Activated CD8-positive, alpha-beta memory T cell treated with anti-CD3 and anti-CD28 coated beads, Interleukin-2, amount 50 U/mL, for 4 hours (primary cell): Measurements from ENCODE around the gene AFF2.

Source experiments
- DNase-seq: peaks from one replicate; pipeline ENCODE4 v3.0.0-alpha.2; 2020

AFF2 gene

GRCh38 chrX:148592595-148592994 is 92.2 kb downstream of the AFF2 start:
- DNase-seq: no peak

- no peak for DNase-seq
Measured at GRCh38 chrX:148593146-148593545, 92.7 kb downstream of the AFF2 start.

- no peak for DNase-seq
Measured at GRCh38 chrX:148593987-148594386, 93.6 kb downstream of the AFF2 start.

GRCh38 chrX:148599404-148599803 is 99.0 kb downstream of the AFF2 start:
- DNase-seq: no peak

GRCh38 chrX:148600131-148600530 is 99.7 kb downstream of the AFF2 start:
- no peak for DNase-seq

GRCh38 chrX:148600581-148600980 is 100.2 kb downstream of the AFF2 start:
- no peak for DNase-seq

- no peak for DNase-seq
Measured at GRCh38 chrX:148601034-148601433, 100.6 kb downstream of the AFF2 start.

GRCh38 chrX:148609515-148610327 is 109.3 kb downstream of the AFF2 start:
- DNase-seq: no peak

- DNase-seq: no peak
Measured at GRCh38 chrX:148610328-148610698, 109.9 kb downstream of the AFF2 start.

GRCh38 chrX:148611993-148612392 is 111.6 kb downstream of the AFF2 start:
- no peak for DNase-seq

- no peak for DNase-seq
Measured at GRCh38 chrX:148612431-148612830, 112.0 kb downstream of the AFF2 start.

GRCh38 chrX:148613636-148614035 is 113.2 kb downstream of the AFF2 start:
- DNase-seq: no peak

- DNase-seq: no peak
Measured at GRCh38 chrX:148615491-148615890, 115.1 kb downstream of the AFF2 start.

GRCh38 chrX:148618470-148619445 is 118.3 kb downstream of the AFF2 start:
- no peak for DNase-seq

- DNase-seq: no peak
Measured at GRCh38 chrX:148620023-148620422, 119.6 kb downstream of the AFF2 start.

GRCh38 chrX:148624951-148625474 is 124.6 kb downstream of the AFF2 start:
- no peak for DNase-seq

GRCh38 chrX:148628621-148629020 is 128.2 kb downstream of the AFF2 start:
- DNase-seq: no peak

GRCh38 chrX:148629434-148629833 is 129.0 kb downstream of the AFF2 start:
- DNase-seq: no peak

GRCh38 chrX:148632444-148632843 is 132.0 kb downstream of the AFF2 start:
- DNase-seq: no peak

GRCh38 chrX:148633218-148633908 is 132.9 kb downstream of the AFF2 start:
- no peak for DNase-seq

- no peak for DNase-seq
Measured at GRCh38 chrX:148634591-148634990, 134.2 kb downstream of the AFF2 start.

GRCh38 chrX:148643460-148643859 is 143.0 kb downstream of the AFF2 start:
- no peak for DNase-seq

- DNase-seq: no peak
Measured at GRCh38 chrX:148647651-148648050, 147.2 kb downstream of the AFF2 start.
